HG03439 (cell line): ENCODE measurements around the gene CREB5.
A peak's percentile ranks its signal among the peaks of the same experiment; 100 is the strongest.

Experiments
- ATAC-seq: cut with Tn5 transposase; IDR thresholded peaks from one replicate; pipeline ENCODE4 v1.9.1; 2021; ENCODE audit warnings: mild to moderate bottlenecking, moderate library complexity; ENCODE audit not compliant: unreplicated experiment

CREB5 gene

DNA sequence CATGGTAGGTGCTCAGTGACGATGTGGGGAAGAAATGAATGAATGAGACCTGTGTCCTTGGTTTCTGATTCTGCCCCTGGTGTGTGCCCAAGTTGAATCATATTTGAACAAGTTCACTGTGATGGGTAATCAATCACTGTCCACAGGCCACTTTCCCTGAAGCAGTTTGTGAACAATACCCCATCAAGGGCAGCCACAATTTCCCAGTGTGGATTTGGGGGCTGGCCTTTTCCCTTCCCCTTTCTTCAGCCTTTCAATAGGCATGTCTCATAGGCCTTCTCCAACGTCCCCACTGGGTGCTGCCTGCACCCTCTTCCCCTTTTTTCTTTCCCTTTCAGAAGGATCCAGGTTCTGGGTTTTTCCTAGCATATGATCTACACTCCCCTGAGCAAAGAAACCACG lies 64.7 kb downstream of the CREB5 start:
- no peak for ATAC-seq

DNA sequence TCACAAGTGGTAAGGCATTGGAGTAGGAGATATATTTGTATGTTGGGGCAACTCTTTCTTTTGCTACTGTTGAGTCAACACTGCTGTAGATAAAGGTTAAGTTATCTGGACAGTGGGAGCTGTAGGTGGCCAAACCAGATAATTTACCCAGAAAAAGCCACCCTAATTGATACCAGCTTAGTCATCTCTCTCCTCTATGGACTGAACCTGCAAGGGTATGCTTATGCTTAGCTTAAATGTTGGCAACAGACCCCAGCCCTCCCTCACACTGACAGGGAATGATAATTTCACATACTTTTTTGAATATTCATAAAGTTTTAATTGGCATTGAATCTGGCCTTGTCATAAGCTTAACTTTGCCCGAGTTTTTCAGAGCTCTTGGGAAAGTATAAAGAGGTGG lies 66.3 kb downstream of the CREB5 start:
- no peak for ATAC-seq

DNA sequence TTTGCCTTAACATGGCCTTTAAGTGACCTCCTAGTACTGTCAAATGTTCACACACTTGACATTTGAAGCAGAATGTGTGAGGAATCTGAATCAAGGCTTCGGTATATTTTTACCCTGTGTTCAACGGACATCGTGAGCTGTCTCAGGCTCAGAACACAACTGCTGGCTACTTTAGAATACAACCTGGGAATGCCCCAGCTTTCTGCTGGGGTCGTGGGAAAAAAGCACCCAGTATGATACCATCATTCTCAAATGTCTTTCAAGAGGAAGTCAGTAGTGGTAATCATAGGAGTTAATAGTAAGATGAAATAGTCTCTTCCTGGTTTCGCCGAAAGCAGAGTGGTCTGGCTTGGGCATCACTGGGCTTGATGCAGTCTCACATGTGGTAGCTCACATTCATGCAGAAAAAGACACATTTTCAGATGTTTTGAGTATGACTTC lies 67.2 kb downstream of the CREB5 start:
- peak; percentile 75 for ATAC-seq

DNA sequence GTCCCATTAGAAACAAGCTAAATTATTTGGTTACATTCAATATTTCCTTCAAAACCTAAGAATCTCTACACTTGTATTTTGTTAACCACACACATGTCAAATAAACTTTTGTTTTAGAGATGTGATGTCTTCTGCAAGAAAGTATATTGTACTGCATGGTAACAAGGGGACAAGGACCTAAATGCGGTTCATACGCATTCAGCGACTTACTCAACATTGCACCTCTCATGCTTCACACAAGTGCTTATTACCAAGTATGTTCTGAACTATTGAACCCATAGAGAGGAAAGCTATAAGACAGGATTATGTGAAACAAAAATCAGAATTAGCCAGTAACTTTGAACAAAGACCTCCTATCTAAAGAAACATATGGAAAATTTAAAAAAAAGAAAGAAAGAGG lies 68.3 kb downstream of the CREB5 start:
- ATAC-seq = no peak

DNA sequence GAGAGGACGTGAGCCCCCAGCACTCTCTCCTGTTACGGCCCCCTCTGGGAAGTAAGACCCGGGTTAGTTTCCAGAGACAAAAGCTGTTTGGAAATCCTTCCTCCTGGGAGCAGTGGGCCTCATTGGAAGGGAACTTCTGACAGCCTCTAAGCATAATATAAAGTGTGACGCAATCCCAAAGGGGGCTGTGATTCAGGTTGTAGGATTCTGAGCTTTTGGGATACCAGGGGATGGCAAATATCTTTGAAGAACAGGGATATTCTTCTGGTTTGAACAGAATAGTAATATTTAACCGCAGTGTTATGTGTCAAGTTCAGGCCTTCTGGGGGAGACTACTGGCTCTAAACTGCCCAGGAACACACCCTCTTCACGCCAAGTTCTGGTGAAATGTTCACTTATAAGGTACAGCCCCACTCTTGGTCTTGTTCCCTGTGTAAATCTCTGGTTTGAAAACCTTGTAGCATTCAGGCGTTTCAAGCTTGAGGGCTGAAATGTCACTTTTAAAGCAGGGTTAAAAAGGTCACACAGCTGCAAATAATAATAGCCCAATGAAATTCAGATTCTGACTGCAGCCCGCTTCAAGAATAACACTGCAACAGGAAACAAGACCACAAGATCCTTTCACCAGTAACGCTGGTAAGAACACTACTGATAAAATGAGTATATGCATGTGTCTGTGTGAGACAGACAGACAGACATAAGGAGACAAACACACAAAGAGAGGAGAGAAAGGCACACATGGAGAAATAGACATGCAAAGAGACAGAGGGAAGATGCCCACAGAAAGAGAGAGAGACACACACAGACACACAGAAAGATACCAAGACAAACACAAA lies 69.0 kb downstream of the CREB5 start:
- ATAC-seq = peak; percentile 62

DNA sequence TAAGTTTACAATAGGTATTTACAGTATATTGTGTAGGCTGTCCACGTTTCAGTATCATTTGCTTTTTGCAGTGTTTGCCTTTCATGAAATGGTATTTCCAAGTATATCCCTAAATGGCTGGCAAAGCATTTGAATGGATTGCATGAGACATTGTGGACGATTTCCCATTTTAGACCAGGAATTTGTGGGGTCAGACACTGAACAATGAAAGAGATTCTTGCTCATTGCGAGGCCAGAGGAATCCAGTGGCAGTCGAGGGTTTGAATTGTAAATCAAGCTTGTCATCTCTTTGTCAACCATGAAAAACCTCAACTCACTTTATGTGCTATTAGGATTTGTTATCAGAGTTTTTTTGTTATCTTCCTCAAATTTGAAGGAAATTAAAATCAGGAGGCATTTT lies 70.8 kb downstream of the CREB5 start:
- ATAC-seq = no peak

DNA sequence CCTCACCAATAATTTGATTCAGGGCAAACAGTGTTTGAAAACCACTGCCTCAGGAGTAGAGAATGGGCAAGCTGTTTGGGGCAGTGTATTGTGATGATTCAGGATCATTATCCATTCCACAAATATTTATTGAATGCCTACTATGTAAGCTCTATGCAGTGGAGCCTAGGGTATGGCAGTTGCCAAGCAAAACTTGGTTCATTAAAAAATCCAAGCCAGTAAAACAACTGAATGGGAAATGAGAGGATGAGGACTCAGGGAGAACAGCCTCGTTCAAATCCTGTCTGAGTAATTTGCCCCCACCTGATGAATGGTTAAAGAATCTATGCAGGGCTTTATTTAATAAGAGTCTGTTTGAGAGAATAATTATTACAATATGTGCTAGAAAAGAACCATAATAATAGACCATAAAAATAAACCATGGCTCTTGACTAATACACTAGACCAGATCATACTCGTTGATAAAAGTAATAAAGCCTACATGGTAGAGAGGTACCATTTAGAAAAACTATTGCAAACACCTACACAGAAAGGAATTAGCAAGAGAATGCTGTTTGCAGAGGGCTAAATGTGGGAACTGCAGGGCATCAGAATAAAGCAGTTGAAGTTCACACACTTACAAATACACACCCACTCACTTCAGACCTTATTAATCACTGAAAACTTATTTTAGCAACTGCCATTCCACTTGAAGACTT lies 71.7 kb downstream of the CREB5 start:
- no peak for ATAC-seq

DNA sequence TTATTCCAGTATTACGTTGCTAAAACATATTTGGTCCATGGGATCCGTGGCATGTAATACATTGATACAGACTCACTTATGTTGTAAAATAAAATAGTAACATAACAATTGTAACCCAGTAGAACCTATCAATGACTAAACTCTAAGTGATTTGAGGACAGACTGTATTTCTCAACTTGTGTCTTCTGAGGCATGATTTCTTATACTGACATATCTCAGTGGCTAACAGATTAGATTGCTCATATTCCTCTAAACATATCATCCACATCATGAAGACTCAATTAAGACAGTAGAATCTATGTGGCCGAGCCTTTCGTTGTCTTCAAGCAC lies 72.3 kb downstream of the CREB5 start:
- no peak for ATAC-seq

DNA sequence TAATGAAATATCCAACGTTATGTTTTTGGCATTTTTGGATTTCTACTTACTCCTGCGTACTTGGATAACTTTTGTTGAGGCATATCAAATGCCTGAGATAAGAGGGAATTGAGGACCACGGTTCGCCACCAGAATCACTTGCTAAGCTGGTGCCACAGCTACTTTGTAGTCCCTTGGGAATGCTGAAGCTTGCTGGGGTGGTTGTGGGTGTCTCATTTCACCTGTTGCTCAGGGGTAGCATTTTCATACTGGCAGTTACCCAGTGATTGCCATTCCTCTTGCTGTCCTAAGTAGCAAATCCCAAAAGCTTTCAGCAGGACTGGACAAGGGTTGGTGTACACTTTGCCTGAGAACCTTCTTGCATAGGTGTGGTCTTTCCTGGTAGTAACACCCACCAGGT lies 75.2 kb downstream of the CREB5 start:
- no peak for ATAC-seq

DNA sequence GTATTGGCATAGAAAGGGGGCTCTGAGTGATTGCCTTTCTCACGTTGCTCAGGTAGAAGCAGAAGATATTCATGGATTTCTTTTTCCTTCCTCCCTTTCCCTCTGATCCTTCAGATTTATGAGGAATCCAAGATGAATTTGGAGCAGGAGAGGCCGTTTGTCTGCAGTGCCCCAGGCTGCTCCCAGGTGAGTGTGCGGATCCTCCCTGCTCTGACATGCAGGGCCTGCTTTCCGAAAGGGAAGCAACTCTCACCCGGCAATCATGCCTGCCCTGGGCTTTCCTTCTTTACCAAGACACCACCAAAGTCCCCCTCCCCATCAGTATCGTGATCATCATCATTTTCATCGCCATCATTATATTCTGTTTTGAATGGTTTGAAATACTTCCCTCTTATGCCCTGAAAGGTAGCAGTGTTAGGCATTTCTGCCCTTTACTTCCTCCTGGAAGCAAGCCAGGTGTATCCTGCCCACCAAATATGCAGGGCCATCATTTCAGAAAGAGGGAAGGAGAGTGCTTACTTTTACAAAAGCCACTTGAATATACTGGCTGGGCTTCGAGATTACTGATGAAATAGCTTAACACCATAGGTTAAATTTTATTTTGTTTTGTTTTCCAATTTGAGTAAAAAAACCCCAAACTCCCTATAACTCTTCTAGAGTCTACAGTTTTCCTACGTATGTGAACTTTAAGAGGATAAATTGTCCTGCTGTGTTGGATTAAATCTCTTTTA lies 75.9 kb downstream of the CREB5 start:
- no peak for ATAC-seq

DNA sequence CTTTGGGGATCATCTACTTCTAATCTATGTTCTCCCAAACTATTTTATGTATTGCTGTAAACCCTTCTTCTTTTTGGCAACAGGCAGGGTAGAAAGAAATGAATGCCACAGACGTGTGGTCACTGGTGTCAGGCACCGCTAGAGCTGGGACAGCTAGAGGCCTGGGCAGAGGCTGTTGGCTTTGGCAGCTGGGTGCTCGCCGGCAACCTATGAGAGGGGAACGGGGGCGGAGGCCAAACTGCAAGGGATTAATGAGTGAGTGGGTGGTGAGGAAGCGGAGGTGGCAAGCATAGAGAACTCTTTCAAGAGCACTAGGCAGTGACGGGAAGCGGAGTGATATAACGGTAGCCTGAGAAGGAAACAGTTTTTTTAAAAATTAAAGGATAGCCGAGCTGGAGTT lies 78.5 kb downstream of the CREB5 start:
- ATAC-seq = no peak

DNA sequence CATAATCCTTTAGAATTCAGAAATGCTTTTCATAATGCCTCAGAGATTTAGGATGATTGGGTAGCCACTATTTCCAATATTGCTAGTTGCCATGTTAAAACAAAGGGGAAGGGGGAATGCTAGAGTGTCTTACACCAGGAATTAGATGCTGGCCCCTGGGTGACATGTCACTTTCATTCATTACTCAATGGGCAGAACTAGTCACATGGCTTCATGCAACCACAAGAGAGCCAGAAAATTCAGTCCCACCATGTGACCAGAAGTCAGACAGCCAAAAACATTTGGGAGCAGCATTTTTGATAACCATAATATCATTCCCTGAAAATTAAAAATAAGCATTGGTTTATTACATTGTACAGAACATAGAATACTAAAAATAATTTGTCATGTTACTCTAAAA lies 81.2 kb downstream of the CREB5 start:
- no peak for ATAC-seq

DNA sequence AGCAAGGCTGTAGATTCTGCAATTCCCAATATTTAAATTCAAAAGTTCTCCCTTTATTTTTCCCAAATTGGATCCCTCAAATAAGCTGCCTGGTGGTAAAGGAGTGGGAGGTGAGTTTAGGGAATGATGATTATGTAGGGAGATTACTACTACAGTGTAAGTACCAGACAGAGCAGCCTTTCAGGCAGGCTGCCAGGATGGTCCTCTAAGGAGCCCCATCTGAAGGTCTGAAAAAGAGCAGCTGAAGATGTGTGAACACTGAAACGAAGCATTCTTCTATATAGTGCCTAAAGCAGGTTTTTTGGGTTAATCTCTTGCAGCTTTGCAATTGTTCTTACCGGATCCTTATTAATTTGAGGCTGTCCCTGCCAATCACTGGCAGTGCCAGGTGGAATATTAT lies 84.7 kb downstream of the CREB5 start:
- ATAC-seq = no peak

DNA sequence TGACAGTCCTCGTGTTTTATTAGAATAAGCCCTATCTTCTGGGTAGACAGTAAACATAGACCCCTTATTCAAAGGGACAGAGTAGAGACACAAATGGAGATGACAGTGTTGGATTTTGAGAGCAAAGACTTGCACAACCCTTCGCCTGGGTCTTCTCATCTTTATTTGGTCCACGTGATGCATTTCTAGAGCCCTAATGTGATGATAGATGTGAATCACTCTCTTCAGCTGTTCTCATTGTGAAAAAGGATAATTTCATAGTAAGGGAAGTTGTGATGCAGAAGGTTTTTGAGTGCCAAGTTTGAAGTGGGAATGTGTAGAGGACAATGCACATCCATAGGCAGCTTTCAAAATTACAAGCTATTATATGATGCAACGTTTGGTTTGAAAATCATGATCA lies 86.3 kb downstream of the CREB5 start:
- ATAC-seq = no peak

DNA sequence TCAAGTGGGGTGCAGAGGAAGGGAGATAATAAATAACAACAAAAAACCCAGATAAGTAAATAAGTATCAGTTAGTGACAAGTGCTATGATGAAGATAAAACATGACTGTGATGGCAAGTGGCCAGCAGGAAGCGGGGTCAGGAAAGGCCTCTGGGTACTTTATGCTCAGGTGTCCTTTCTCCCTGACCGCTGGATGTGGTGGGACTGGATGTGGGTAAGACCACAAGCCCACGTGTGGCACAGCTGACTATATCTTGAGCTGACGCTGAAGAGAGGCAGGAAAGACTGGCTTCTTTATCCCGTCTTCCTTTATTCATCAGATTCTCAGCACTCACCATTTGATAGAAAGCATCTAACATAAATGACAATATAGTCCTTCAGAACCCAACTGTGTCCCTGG lies 87.8 kb downstream of the CREB5 start:
- ATAC-seq = no peak

DNA sequence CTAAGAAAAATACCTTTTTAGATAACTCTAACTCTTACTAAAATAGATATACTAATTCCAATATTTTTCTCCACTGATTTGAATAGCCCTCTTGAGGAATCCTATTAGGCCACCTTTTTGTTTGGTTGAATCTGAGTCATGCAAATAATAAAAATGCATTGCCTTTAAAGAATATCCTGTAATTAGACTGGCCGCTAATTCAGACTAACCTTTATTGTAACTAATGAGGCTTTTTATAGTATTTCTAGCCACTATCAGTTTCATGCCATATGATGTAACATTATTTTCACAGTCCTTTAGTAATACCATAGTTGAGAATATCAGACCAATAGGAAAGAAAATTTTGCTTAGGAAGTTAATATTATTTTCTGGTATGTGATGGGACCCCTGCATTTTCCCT lies 90.1 kb downstream of the CREB5 start:
- ATAC-seq = no peak

DNA sequence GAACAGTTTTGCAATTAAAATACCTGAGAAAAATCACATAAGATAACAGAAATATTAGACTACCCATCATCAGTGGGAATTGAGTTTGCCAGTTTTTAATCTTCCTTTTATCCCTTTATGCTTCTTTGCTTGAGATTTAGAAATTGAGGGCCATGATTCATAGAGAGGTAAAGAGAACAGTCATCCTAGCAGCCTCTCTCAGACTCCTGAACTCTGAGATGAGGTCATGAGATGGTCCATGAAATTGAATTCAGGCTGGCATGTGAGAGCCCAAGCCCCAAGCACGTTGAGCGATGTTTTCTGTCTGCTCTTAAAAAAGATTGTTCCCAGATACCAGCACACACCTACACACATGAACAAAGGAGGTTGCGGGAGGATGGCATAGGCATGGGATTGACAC lies 91.1 kb downstream of the CREB5 start:
- ATAC-seq = no peak

DNA sequence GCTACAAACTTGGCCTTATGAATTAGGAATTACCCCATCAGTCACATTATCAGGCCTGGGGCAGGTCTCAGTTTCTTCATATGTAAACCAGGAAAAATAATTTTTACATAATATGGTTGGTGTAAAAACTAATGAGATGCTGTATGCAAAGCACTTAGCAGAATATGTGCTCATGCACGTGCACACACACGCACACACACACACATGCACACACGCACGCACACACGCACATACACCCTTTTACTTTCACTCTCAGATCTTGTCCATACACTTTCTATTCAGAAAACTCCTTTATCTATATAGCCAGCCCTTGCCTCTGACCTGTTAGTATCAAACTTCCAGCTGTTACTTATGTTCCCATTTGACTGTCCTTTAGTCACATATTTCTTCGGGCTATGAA lies 92.7 kb downstream of the CREB5 start:
- no peak for ATAC-seq

DNA sequence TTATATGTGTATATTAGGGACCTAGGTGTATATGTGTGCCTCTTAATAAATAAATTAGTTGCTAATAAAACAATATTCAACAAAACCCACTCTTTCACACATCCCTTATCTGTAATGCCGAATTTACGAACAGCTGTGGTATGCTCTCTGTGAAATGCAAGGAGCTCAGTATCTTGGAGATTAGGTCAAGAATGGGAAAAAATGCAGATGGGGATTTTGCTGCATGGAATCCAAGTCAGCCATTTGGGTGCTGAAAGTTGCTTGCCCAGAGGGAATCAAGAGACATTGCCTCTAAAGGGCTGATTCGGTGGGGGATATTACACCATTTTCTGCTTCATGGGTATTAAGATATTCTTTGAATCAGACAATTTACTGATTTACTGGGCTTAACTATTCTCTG lies 93.5 kb downstream of the CREB5 start:
- ATAC-seq = no peak

DNA sequence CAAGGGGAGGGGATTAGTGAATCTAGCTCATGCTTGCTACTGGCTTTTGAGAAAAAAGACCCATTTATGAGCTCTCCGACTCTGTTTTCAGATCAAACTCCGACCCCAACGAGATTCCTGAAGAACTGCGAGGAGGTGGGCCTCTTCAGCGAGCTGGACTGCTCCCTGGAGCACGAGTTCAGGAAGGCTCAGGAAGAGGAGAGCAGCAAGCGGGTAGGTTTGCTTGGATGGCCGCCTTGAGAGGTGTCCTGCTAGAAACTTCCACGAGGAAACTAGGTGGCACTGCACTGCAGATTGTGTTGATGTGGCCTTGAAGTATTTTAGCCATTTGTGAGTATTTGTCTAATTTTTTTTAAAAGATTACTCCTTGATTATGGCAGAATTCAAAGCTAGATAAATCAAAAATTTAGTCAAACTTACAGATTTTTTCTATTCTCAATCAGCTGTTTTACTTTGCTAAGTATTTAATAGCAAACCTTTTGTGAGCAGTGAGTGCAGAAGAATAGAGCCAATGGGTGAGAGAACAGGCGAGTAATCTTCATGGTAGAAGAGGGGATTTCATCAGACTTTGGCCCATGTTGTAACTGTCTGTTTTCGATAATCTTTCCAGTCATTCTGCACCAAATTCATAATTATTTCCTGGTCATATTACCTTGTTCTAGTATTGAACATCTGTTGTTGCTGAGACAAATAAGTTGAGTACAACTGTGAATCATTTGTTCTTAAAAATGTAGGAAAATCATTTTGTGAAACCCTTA lies 95.4 kb downstream of the CREB5 start:
- no peak for ATAC-seq
